ENCODE data around the gene CHCHD4.
"Not testable (repeated sequence)": the region's sequence is repeated elsewhere in the genome, so short reads cannot be mapped to it uniquely, and the experiment has no call there.

The CHCHD4 gene

DNA sequence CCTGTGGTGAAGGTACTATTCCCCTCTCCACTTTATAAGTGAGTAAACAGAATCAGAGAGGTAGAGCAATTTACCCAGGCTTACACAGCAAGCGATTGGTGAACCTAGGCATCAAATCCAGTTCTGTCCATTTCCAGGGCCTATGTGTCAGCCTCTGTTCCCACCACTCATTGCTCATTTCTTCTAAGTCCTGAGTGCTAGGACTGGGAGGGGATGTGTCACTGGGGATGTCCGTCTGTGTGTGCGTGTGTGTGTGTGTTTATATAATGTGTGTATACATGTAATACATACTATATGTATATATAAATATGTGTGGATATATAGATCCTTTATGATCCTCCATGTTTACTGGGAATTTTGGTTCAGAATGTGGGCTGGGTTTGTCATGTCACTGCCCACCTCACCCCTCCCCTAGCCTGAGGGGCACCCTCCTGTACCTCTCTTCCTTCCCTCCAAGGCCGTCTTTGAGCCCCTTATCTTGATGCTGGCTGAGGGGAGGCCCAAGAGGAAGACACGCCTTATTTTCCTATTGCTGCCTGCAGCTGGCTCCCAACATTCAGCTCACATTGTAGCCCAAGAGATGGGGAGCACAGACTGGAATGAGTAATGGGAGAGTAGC is 2.3 kb upstream of the CHCHD4 start:
- H3K27me3 ChIP-seq (ENCODE audit: control insufficient read depth in 1 of 2, insufficient read depth in 2 of 2, low read length in 2 of 2) = no peaks in the 10 kb centered on the region
- H3K9ac ChIP-seq (ENCODE audit: low read length in 2 of 2) = peak overlapping the region; percentile 89 to 96
- peak overlapping the region; percentile 74 to 98 for H3K4me3 ChIP-seq (ENCODE audit: low read length in 2 of 2)
- H3K9me3 ChIP-seq (ENCODE audit: control insufficient read depth in 2 of 2, low read length in 2 of 2) = no peaks in the 10 kb centered on the region
- peak overlapping the region; percentile 92 for H3K27ac ChIP-seq (ENCODE audit: low read length)
- peaks cover 35% of the 10 kb centered on the region for H3K4me1 ChIP-seq (ENCODE audit: control insufficient read depth, insufficient read depth, low read length)
- peaks cover 26 to 38% of the 10 kb centered on the region in 2 donors for H3K36me3 ChIP-seq (ENCODE audit: control insufficient read depth in 2 of 2, insufficient read depth in 2 of 2, low read length in 2 of 2)

DNA sequence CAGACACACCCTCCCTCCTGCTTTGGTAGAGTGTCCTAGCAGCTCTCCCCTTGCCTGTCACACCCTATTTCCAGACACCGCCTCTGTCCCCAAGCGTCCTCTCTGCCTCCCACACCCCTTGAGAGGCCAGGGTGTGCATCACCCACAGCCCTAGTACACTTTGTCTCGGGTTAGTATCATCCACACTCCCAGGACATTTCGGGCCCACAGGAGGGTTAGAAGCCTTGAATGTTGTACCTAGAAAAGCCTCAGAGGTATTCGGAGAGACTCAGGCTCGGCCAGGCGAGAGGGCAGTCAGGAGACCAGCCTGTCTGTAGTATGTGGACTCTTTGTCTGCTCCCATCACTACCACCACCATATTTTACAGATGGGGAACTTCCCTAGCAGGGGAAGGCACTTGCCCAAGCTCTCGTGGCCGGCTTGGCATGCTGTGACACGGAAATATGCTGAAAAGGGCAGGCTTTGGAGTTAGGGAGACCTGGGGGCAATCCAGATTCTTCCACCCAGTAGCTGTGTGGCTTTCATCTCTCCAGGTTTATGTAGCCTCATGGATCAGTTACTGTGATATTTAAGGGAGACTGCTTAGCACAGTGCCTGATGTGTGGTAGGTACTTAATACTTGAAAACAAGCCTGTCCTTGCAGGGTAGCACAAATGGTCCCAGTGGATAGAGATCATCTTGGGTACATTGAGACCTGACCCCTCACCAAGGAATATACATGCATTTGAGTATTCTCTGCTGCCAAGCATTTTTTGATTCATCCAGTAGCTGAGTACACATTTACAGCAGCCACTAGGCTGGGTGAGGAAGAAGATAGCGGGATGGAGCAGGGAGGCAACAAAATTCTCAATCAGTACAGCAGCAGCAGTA is 1.6 kb upstream of the CHCHD4 start:
- Histone ChIP-seq H3K27ac (ENCODE audit: low read length) (peak overlapping the region; percentile 92), H3K4me3 (ENCODE audit: low read length in 2 of 2) (peak overlapping the region; percentile 74 to 98), H3K9ac (ENCODE audit: low read length in 2 of 2) (peak overlapping the region; percentile 89 to 96), H3K9me3 (ENCODE audit: control insufficient read depth in 2 of 2, low read length in 2 of 2) (no peaks in the 10 kb centered on the region), H3K27me3 (ENCODE audit: control insufficient read depth in 1 of 2, insufficient read depth in 2 of 2, low read length in 2 of 2) (no peaks in the 10 kb centered on the region), H3K36me3 (ENCODE audit: control insufficient read depth in 2 of 2, insufficient read depth in 2 of 2, low read length in 2 of 2) (peaks cover 19 to 38% of the 10 kb centered on the region in 2 donors), H3K4me1 (ENCODE audit: control insufficient read depth, insufficient read depth, low read length) (peaks cover 35% of the 10 kb centered on the region)

DNA sequence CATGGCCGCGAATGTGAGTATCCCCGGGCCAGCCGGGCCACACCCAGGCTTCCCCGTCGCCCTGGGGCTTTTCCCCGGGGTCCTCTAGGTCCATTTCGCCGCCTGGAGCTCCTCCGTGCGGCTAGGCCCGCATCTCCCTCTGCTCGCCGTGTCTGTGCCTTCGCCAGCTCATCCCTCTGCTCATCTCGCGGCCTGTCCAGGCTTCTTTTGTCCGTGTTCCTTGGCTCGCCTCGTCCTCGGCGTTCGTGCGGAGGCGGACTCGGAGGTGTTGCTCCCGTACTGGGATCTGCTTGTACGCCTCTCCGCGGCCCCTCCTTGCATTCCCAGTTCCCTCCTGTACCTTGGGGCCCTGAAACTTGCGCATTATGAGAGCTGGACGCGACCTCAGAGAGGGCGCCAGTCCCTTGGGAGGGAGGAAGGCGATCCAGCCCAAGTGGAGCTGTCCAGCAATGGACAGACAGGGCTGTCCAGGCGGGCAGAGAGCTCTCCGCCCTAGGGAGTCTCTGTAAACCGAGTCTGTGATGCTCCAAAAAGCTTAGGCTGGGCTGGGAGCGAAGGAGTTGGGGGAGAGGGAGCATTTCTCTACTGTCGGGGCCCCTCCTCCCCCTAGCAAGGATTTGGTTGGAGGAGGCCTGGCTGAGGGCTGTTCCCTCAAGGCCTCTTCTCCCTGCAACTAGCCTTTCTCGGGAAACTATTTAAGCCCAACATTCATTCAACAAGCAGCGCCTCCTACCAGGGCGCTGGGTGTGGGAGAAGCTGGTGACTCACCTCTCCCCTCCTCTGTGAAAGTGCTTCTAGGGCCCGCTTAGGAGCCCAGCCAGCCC is 735 bp upstream of the CHCHD4 start:
- H3K9ac ChIP-seq (ENCODE audit: low read length in 2 of 2) = peak overlapping the region; percentile 89 to 96
- H3K4me1 ChIP-seq (ENCODE audit: control insufficient read depth, insufficient read depth, low read length) = peaks cover 35% of the 10 kb centered on the region
- peak overlapping the region; percentile 92 for H3K27ac ChIP-seq (ENCODE audit: low read length)
- no peaks in the 10 kb centered on the region for H3K9me3 ChIP-seq (ENCODE audit: control insufficient read depth in 2 of 2, low read length in 2 of 2)
- peaks cover 11 to 32% of the 10 kb centered on the region in 2 donors for H3K36me3 ChIP-seq (ENCODE audit: control insufficient read depth in 2 of 2, insufficient read depth in 2 of 2, low read length in 2 of 2)
- no peaks in the 10 kb centered on the region for H3K27me3 ChIP-seq (ENCODE audit: control insufficient read depth in 1 of 2, insufficient read depth in 2 of 2, low read length in 2 of 2)
- H3K4me3 ChIP-seq (ENCODE audit: low read length in 2 of 2) = peak overlapping the region; percentile 74 to 98

DNA sequence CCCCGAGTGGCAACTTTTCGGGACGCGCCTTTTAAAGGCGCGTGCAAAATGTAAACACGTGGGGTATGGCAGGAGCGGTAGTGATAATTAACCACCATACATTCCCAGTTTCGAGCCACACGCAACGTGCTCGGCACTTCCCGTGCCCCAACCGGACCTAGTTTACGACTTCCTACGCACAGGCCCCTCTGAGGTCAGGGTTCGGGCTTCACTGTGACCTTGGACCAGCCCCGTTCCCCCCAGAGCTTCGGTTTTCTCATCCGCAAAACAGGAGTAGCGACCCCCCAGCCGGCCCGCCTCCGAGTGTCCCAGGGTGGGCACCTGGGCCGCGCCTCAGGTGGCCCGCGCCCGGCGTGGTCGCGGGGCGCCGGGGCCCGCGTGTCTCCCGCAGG is 451 bp downstream of the CHCHD4 start:
- Histone ChIP-seq H3K27me3 (ENCODE audit: control insufficient read depth in 1 of 2, insufficient read depth in 2 of 2, low read length in 2 of 2) (no peaks in the 10 kb centered on the region), H3K36me3 (ENCODE audit: control insufficient read depth in 2 of 2, insufficient read depth in 2 of 2, low read length in 2 of 2) (peaks cover 9 to 31% of the 10 kb centered on the region in 2 donors), H3K4me1 (ENCODE audit: control insufficient read depth, insufficient read depth, low read length) (peaks cover 35% of the 10 kb centered on the region), H3K4me3 (ENCODE audit: low read length in 2 of 2) (peak overlapping the region; percentile 74 to 98), H3K27ac (ENCODE audit: low read length) (peak overlapping the region; percentile 92), H3K9me3 (ENCODE audit: control insufficient read depth in 2 of 2, low read length in 2 of 2) (no peaks in the 10 kb centered on the region), H3K9ac (ENCODE audit: low read length in 2 of 2) (peak overlapping the region; percentile 87 to 89)

DNA sequence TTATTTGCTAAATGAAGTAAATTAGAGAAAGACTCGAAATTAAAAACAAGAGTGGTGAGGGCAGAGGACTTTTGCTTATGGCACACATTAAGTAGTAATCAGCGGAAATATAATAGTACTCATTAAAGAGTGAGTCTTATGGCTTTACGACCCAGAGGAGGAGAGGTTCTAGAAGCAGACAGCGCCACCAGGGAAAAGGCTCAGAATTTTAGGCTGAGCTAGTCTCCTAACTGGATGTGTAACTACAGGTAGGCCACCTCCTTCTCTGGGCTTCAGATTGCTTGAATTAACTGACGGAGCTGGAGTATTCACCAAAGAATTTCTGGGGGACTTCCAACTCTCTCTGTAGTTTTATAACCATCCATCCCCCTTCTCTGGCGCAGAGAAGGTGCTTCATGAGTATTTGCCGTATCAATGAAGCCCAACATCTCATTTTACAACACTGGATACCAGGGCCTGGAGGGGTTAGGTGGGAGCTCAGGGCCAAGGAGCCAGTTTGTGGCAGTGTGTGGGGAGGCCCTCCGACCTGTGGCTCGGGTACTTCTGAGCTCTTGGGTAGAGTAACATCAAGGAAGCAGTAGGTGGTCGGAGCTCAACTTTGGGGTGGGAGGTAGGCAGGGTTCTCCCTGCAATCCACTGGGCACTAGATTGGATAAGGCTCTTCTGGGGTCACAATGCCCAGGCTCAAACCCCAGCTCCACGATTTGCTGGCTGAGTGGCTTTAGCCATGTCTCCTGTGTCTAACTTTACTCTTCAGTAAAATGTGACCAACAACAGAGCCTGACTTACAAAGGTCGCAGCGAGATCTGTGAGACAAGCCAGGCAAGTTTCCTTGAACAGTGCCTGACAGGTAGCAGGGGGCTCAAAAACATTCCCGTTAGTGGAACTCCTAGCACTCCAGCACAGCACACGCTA is 1.1 kb downstream of the CHCHD4 start:
- peak overlapping the region; percentile 92 for H3K27ac ChIP-seq (ENCODE audit: low read length)
- peaks cover 35% of the 10 kb centered on the region for H3K4me1 ChIP-seq (ENCODE audit: control insufficient read depth, insufficient read depth, low read length)

DNA sequence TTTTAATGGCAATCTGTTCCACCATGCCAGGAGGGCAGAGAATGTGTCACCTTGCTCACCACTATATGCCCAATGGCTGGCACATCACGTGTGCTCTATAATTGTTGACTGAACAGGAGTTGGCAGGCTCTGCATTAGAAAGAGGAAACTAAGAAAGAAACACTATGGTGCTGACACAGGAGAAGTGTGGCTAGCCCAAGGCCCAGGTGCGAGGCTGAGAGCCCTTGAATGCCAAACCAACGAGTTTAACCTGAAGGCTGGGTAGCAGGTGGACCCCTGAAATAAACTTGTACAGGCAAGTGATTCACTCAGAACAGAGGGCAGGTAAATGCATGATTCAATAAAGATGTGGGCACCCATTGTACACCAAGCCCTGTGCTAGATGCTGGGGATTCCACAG is 2.4 kb downstream of the CHCHD4 start:
- H3K27ac ChIP-seq (ENCODE audit: low read length) = no peak overlapping the region
- H3K9me3 ChIP-seq (ENCODE audit: control insufficient read depth in 2 of 2, low read length in 2 of 2) = no peaks in the 10 kb centered on the region
- H3K9ac ChIP-seq (ENCODE audit: low read length in 2 of 2) = no peak overlapping the region
- H3K36me3 ChIP-seq (ENCODE audit: control insufficient read depth in 2 of 2, insufficient read depth in 2 of 2, low read length in 2 of 2) = peaks cover 4 to 25% of the 10 kb centered on the region in 2 donors
- H3K4me3 ChIP-seq (ENCODE audit: low read length in 2 of 2) = no peak overlapping the region
- H3K27me3 ChIP-seq (ENCODE audit: control insufficient read depth in 1 of 2, insufficient read depth in 2 of 2, low read length in 2 of 2) = no peaks in the 10 kb centered on the region
- peaks cover 29% of the 10 kb centered on the region for H3K4me1 ChIP-seq (ENCODE audit: control insufficient read depth, insufficient read depth, low read length)

More for the DNA sequence above, 1.1 kb downstream of the CHCHD4 start:
- Histone ChIP-seq H3K4me3 (ENCODE audit: low read length in 2 of 2) (peak overlapping the region; percentile 74 to 98), H3K9ac (ENCODE audit: low read length in 2 of 2) (peak overlapping the region; percentile 87 to 89), H3K36me3 (ENCODE audit: control insufficient read depth in 2 of 2, insufficient read depth in 2 of 2, low read length in 2 of 2) (peaks cover 4 to 34% of the 10 kb centered on the region in 2 donors), H3K9me3 (ENCODE audit: control insufficient read depth in 2 of 2, low read length in 2 of 2) (no peaks in the 10 kb centered on the region), H3K27me3 (ENCODE audit: control insufficient read depth in 1 of 2, insufficient read depth in 2 of 2, low read length in 2 of 2) (no peaks in the 10 kb centered on the region)

DNA sequence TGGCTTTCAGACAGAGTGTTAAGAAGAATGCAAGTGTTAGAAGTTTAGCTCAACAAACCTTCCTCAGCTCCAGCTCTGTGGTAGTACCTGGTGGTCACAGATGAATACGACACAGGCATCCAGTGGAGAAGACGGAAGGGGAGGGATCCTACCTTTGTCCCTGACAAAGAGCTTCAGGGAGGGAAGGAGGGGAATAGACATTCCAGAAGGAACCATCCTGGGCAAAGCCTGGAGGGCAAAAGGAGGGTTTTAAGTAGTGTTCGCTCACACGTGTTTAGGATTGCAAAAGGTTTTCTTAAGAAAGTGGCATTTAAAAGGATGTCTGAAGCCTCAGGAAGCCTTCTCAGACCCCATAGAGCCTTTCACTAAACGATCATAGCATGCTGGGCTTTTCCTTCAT is 2.8 kb downstream of the CHCHD4 start:
- Histone ChIP-seq H3K27me3 (ENCODE audit: control insufficient read depth in 1 of 2, insufficient read depth in 2 of 2, low read length in 2 of 2) (no peaks in the 10 kb centered on the region), H3K27ac (ENCODE audit: low read length) (no peak overlapping the region), H3K9ac (ENCODE audit: low read length in 2 of 2) (no peak overlapping the region), H3K4me3 (ENCODE audit: low read length in 2 of 2) (no peak overlapping the region), H3K4me1 (ENCODE audit: control insufficient read depth, insufficient read depth, low read length) (peaks cover 24% of the 10 kb centered on the region), H3K9me3 (ENCODE audit: control insufficient read depth in 2 of 2, low read length in 2 of 2) (no peaks in the 10 kb centered on the region), H3K36me3 (ENCODE audit: control insufficient read depth in 2 of 2, insufficient read depth in 2 of 2, low read length in 2 of 2) (peaks cover 4 to 23% of the 10 kb centered on the region in 2 donors)

DNA sequence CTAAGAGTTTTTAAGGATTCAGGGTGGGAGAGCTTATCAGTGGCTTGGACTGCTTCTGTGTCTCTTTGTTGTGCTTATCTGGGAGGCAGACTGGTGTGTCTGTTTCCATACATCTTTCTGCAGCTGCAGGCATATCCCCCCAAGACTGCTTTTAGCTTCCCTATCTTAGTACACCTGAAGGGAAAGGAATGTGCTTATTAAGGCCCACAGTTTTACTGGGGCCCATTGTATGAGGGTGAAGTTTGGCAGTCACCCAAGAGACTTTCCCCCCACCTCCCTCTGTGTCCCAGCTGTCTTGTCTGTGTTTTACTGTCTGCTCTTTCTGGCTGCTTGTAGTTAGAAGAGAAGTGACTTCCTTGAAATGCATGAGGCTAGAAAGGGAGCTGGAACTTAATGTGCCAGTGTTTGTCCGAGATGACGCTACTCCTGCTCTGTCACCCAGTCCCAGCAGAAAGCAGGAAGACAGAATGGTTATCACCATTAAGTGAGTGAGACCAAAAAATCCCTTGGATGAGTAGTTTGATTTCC is 3.7 kb downstream of the CHCHD4 start:
- not testable (repeated sequence) for H3K4me3 ChIP-seq (ENCODE audit: low read length in 2 of 2); H3K9ac ChIP-seq (ENCODE audit: low read length in 2 of 2); H3K27ac ChIP-seq (ENCODE audit: low read length); H3K27me3 ChIP-seq (ENCODE audit: control insufficient read depth in 1 of 2, insufficient read depth in 2 of 2, low read length in 2 of 2); H3K9me3 ChIP-seq (ENCODE audit: control insufficient read depth in 2 of 2, low read length in 2 of 2)
- Histone ChIP-seq H3K36me3 (ENCODE audit: control insufficient read depth in 2 of 2, insufficient read depth in 2 of 2, low read length in 2 of 2) (peaks cover 8 to 29% of the 10 kb centered on the region in 2 donors), H3K4me1 (ENCODE audit: control insufficient read depth, insufficient read depth, low read length) (peaks cover 16% of the 10 kb centered on the region)

DNA sequence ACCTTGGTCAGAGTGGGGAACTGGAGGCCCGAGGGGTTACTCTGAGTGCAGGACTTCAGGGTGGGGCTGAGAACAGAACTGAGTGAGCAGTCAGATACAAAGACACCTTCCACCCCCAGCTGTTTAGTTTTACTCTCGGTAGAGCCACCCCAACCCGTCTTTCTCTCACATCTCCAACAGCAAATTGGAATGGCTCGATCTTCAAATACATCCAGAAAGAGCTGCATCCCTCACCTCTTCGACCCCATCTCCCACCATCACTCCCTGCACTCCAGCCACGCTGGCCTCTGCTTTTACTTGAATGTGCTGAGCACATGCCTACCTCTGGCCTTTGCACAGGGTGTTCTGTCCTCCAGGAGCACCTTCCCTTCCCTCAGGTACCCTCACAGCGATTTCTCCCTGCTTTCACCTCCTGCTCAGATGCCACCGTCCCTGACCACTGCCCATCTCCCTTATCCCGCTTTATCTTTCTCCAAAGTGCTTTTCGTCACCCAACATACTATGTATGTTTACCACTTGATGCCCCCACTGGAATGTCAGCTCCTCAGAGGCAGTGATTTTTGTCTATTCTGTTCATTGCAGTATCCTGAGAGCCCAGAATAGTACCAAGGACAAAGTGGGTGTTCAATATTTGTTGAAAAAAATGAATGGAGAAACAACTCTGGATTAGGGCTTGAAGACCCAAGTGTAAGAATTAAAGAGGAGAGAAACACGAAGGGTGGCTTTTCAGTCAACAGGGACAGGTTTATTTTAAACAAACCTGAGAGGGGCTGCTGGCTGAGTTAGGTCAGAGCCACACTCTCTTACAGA is 4.4 kb downstream of the CHCHD4 start:
- peaks cover 13% of the 10 kb centered on the region for H3K4me1 ChIP-seq (ENCODE audit: control insufficient read depth, insufficient read depth, low read length)
- H3K27me3 ChIP-seq (ENCODE audit: control insufficient read depth in 1 of 2, insufficient read depth in 2 of 2, low read length in 2 of 2) = no peaks in the 10 kb centered on the region
- no peaks in the 10 kb centered on the region for H3K9me3 ChIP-seq (ENCODE audit: control insufficient read depth in 2 of 2, low read length in 2 of 2)
- no peak overlapping the region for H3K27ac ChIP-seq (ENCODE audit: low read length)
- no peak overlapping the region for H3K4me3 ChIP-seq (ENCODE audit: low read length in 2 of 2)
- no peak overlapping the region for H3K9ac ChIP-seq (ENCODE audit: low read length in 2 of 2)
- H3K36me3 ChIP-seq (ENCODE audit: control insufficient read depth in 2 of 2, insufficient read depth in 2 of 2, low read length in 2 of 2) = peaks cover 15 to 36% of the 10 kb centered on the region in 2 donors

Data from stomach smooth muscle (tissue), 2 donors.